Measurements from ENCODE around the gene ASL. TPM values are rescaled to one million over a fixed set of nuclear protein-coding genes. Genes with fewer than 3 reads are reported as not detected.
A peak's percentile ranks its signal among the peaks of the same experiment; 100 is the strongest.
"Not testable (repeated sequence)": the region's sequence is repeated elsewhere in the genome, so short reads cannot be mapped to it uniquely, and the experiment has no call there.

ASL gene
- polyA plus RNA-seq (ENCODE audit: insufficient read length), result 28.4 TPM
- long read RNA-seq, donor 1, partial matches to known transcripts, result 0 of 5 reads
- long read RNA-seq, donor 1, other reads (novel, unspliced or antisense), result 0 of 5 reads
- long read RNA-seq, donor 2, partial matches to known transcripts, result 5 of 15 reads
- long read RNA-seq, donor 2, other reads (novel, unspliced or antisense), result 0 of 15 reads
- long read RNA-seq, donor 3, partial matches to known transcripts, result 5 of 11 reads
- long read RNA-seq, donor 3, other reads (novel, unspliced or antisense), result 0 of 11 reads
- long read RNA-seq, donor 4, result 0 reads
- long read RNA-seq, donor 5, transcript ASL-201 (17 exons, 2,143 nt), result major isoform, 5 of 8 reads
- long read RNA-seq, donor 5, partial matches to known transcripts, result 0 of 8 reads
- long read RNA-seq, donor 5, other reads (novel, unspliced or antisense), result 0 of 8 reads
- long read RNA-seq, donor 6, partial matches to known transcripts, result 0 of 5 reads
- long read RNA-seq, donor 6, other reads (novel, unspliced or antisense), result 0 of 5 reads
- long read RNA-seq, donor 7, transcript ASL-201 (17 exons, 2,143 nt), result major isoform, 6 of 12 reads
- long read RNA-seq, donor 7, transcript ASL-205 (16 exons, 1,622 nt), result minor isoform, 5 of 12 reads
- long read RNA-seq, donor 7, partial matches to known transcripts, result 0 of 12 reads
- long read RNA-seq, donor 7, other reads (novel, unspliced or antisense), result 0 of 12 reads
- long read RNA-seq, donor 8, partial matches to known transcripts, result 0 of 4 reads
- long read RNA-seq, donor 8, other reads (novel, unspliced or antisense), result 0 of 4 reads

DNA sequence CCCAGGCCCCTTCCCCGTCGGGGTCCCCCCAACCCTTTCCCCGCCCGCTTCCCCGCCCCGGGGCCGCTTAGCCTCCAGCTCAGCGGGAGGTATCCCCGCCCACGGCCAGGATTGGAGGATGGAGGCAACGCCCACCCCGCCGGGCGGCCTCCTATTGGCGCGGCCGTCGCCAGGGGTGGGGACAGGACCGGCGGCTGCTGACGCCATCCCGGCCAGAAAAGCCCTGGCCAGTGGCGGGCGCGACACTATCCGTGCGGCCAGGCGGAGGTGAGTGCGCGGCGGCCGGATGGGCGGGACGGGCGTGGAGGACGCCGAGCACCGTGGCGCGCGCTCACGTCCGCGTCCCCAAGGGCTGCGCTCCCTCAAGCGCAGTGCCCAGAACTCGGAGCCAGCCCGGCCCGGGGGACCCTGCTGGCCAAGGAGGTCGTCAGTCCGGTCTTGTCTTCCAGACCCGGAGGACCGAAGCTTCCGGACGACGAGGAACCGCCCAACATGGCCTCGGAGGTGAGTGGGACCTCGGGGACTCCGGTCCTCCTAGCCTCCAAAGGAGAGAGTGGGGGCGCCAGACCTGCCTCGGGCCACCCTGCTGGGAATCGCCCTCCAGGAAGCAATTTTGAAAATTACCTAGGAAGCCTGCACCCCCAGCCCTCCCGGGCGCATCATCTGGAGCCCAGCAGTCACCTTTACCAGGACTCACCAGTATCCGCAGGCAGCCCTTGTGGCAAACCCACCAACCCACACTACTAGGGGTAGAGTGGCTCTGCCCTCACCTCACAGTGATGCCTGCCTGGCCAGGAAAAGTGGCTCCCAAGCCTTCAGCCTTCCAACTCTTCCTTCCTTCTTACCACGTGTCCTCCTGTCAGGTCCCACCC is at the start of gene ASL:
TSS of gene ASL (plus strand) at position 230 of the 872 bp plus-strand sequence. CDS start at position 493, 263 bp downstream.
- peak; percentile 91 for DNase-seq

DNA sequence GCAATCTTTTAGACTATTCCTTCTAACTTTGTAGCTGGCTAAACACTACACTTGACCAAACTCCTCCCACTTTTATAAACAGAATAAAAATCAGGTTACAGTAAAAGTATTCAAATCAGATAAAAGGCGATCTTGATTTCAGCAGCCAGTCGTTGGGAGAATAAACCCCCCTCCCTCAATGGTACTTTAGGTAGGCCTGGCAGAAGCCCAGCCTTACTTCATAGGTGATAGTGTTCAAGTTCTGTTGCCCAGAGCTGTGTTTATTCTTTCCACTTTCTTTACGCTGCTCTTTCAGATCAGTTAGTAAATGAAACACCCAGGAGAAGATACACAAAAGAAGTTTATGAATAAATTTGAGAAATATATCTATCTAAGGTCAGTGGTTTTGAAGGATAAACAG is 47.3 kb upstream of the ASL start:
- DNase-seq, result not testable (repeated sequence)

DNA sequence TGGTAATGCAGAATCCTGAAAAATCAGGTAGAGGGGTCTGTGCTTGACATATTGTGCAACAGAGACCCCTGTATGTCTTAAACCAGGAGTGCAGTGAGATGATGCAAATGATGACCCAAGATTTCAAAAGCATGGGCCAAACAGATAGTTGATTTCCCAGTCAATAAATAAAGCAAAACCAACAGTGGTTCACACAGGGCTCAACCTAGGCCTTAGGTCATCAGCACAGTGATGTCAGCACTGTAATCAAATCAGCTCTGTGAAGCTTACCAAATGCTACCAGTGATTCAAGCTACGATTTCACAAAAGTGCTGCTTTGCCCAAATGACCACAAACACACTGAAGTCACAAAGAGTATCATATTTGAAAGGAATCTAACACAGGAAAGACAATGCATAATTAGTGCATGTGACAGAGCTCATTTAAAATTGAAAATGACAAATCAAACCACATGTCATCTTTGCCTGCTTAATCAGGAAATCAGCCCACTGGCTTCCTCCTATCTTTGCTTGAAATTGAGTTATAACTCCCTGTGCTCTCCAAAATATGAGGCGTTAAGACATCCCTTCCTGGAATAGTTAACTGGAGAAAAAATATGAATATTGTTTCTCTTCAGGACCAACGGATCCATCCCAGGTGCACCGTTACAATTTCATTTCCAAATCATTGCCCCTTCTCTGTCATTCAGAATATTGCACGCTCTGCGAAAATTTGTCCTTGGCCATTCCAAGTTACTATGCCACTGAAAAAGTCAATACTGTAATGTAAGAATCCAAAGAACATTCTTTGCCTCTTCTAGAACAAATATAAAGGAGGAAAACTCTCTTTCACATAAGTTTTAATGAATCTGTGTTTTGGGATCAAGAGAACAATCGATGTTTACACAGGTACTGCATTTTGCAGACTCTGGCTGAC is 41.9 kb upstream of the ASL start:
- no peak for DNase-seq

DNA sequence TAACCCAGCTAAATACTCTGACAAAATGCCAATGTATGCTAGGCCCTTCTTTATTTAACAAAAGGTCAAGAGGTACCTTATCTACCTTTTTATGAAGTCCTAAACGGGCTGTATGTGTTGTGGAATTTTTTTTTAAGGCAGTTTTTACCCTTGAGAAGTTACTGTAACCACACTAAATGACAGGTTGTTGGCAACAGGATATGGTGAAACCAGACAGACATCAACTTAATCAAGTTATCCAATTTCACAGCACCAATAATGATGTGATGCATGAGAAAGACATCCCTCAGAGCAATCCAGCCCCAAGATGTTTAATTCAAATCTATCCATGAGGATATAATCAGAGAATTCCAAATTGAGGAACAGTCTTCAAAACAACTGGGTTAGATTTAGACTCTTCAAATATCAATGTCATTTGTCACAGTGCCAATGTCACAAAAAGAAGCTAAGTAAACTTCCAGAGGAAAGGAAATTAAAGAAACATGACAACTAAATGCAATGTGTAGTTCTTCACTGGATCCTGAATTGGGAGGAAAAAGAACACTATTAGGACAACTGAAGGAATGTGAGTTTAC is 41.1 kb upstream of the ASL start:
- DNase-seq, result not testable (repeated sequence)

DNA sequence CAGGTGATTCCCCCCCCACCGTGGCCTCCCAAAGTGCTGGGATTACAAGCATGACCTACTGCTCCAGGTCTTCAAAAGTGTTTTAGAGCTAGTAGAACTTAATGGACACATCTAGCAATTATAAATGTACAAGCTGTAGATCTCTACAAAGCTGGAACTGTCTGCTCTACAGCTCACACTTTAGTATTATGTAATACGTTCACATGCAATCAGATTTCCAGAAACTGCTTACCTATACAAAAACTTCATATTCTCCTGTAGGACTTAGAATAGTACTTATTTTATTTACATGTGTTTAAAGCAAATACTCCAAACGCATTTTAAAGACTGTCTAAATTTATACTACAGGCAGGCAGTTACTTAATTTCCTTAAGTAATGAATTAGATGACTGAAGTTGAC is 39.2 kb upstream of the ASL start:
- DNase-seq, result no peak

DNA sequence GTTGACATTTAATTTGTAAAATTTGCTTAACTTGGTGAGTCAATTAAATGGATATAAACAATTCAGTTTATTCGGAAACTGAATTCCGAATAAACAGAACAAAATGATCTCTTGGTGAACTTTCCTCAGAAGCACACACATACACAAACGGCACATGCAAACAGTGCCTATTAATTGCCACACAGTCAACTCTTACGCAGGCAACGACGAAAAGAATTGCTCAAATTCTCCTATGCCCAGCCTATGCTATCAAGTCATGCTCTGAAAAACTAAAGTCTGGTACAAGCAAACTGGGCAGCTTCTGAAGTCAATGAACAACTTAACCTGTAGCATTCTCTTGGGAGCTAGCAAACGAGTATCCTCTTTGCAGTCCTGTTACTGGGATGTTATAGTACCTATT is 38.8 kb upstream of the ASL start:
- no peak for DNase-seq

DNA sequence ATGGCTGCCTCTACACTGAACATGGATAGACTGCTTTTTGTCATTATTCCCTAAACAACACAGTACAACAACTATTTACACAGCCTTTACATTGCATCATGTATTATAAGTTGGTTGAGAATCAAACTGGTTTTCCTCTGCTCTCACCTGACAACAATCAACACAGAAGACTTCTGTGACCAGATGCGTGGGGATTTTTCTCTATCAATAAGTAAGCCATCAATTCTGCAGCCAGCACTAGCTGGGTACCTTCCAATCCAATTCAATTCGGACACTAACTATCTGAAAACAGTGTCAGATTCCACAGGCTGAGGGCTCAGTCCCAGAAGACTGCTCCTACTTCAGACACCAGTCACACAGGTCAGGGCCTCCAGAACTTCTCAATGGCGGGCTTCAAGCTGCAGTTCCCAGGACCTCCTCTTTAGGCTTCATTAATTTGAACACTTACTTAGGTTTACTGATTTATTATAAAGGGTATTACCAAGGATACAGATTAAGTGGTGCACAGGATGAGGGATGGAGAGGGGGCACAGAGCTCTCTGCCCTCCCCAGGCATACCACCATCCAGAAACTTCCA is 36.4 kb upstream of the ASL start:
- DNase-seq, result peak; percentile 27

DNA sequence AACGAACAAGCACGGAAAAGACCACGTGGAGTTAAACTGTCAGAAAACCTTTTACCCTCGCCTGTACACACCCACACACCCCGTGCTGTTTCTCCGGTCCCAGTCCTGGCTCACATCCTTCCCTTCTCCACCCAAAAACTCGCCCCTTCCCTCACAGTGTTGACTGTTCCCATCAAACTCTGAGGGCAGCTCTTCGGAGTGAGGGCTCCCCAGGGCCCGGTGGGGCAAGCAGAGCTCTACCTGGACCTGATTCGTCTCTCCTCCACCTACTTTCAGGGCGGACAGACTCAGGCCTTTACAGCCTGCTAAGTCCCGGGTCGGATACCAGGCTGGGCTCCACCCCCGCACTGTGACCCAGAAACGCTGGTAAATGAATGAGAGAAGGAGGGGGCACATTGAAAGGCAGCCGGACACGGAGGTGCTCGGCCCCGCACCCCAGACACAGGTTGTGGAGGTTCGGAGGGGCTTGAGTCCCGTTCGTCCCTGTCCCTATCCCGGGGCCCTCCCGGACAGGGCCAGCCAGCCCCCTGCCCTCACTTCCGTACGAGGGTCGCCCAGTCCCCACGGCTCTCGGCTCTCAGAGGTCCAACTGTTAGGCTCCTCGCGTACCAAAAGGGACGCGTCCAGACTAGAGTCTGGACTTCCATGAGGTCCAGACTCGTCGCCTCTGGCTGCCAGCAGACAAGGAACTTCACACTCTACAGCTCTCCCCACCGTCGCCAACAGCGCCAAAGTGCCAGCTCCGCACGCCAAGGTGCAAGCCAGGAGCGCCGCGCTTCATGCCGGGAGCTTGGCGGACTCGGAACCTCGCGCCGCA is 31.7 kb upstream of the ASL start:
- DNase-seq, result peak; percentile 39

DNA sequence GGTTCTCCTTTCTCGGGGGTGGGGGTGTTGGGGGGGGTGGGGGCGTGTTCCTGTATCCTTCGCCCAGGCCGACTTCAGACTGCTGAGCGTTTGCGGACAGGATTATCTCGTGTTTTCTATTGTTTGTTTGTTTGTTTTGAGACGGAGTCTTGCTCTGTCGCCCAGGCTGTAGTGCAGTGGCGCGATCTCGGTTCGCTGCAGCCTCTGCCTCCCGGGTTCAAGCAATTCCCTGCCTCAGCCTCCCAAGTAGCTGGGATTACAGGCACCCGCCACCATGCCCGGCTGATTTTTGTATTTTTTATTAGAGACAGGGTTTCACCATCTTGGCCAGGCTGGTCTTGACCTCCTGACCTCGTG is 31.1 kb upstream of the ASL start:
- not testable (repeated sequence) for DNase-seq

DNA sequence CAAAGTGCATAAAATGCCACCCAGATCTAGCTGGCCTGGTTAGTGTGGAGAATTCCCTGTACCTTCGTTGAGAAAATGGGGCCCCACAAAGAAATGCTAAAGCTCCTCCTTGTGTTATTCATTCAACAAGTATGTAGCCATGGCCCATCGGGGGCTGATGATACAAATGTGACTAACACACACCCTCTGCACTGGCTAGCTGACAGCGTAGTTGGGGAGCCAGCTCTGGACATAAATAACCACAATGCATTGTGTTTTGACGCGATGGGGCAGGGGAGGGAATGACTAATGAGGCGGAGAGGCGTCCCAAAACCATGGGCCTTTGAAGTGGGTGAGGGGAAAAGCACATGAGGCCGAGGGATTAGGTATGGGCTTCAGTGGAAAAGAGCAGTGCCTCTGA is 28.2 kb upstream of the ASL start:
- no peak for DNase-seq

DNA sequence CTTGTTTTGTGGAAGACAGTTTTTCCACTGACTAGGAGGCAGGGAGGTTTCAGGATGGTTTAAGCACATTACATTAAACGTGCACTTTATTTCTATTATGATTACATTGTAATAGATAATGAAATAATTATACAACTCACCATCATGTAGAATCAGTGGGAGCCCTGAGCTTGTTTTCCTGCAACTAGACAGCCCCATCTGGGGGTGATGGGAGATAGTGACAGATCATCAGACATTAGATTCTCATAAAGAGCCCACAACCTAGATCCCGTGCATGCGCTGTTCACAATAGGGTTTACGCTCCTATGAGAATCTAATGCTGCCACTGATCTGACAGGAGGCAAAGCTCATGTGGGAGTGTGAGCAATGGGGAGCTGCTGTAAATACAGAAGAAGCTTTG is 25.7 kb upstream of the ASL start:
- DNase-seq, result not testable (repeated sequence)

DNA sequence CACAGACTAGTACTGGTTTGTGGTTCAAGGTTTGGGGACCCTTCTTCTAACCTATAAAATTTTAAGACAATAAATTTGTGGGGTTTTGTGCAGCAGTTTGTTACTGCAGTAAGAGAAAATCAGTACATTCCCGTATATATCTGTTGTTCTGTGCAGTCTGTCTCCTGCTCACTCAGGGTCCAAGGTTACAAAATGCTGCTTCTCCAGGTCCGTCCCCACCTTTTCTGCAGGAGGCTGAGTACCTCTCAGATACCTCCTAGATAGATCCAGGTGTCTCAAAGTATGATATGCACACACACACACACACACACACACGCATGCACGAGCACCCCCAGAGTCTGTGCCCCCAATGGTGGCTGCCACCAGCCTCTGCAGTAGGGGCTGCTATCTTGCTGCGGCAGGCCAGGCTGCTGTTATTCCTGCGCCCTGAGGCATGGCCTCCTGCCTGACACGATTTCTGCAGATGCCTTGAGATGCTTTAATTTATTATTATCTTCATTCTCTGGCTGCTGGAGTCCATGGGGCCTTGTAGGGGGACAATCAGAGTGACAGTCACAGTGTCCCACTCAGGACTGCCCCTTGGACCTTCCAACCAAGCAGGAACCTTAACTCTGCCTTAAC is 25.2 kb upstream of the ASL start:
- no peak for DNase-seq

DNA sequence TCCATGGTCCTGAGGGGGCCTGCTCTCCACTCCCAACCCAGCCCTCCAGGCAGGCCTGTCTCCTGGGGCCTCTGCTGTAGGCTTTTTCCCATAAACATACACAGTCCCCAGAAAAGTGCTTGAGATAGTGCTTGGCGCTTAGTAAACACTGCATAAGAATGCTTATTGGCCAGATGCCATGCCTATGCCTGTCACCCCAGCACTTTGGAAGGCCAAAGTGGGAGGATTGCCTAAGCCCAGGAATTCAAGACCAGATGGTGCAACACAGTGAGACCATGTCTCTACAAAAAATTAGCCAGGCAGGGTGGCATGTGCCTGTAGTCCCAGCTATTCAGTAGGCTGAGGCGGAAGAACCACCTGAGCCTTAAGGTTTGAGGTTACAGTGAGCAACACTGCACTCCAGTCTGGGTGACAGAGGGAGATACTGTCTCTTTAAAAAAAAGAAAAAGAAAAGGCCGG is 24.6 kb upstream of the ASL start:
- DNase-seq, result no peak

DNA sequence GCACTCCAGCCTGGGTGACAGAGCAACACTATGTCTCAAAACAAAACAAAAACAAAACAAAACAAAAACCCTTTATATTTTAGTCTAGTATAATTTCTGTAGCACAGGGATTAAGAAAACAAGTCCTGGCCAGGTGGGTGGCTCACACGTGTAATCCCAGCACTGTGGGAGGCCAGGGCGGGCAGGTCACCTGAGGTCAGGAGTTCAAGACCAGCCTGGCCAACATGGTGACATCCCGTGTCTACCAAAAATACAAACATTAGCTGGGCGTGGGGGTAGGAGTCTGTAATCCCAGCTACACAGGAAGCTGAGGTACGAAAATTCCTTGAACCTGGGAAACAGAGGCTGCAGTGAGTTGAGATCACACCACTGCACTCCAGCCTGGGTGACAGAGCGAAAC is 23.2 kb upstream of the ASL start:
- no peak for DNase-seq

DNA sequence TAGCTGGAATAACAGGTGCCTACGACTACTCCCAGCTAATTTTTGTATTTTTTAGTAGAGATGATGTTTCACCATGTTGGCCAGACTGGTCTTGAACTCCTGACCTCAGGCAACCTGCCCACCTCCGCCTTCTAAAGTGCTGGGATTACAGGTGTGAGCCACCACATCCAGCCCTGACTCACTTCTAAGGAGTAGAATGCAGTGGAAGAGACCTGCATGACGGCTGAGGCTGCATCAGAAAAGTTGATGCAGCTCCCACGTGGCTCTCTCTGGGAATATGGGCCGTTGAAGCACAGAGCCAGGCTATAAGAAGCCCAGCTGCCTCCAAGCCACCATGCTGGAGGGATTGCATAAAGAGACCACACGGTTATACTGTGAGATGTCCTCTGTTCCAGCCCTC is 21.6 kb upstream of the ASL start:
- no peak for DNase-seq

DNA sequence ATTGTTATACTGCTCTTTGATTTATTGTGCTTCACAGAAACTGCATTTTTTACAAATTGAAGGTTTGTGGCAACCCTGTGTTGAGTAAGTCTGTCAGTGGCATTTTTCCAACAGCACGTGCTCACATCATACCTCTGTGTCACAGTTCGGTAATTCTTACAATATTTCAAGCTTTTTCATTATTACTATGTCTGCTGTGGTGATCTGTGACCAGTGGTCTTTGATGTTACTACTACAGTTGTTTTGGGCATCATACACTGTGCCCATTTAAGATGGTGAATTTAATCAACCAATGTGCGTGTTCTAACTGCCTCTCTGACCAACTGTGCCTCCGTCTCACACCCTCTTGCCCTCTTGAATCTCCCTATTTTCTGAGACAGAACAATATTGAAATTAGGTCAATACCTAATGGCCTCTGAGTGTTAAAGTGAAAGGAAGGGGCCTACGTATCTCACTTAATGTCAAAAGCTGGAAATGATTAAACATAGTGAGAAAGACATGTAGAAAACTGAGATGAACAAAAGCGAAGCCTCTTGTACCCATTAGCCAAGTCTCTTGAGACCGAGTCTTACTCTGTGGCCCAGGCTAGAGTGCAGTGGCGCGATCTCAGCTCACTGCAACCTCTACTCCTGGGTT is 20.2 kb upstream of the ASL start:
- no peak for DNase-seq

DNA sequence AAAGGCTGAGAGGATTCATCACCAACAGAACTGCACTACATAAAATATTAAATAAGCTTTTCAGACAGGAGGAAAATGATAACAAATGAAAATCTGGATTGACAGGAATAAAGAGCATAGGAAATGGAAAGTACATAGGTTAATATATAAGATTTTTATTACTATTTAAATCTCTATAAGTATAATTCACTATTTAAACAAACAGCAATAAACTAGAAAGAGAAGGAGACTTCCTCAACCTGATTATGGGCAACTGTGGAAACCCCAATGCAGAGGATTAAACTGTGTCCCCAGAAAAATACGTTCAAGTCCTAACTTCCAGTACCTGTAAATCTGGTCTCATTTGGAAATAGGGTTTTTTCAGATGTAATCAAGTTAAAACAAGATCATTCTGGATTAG is 14.8 kb upstream of the ASL start:
- DNase-seq, result no peak

DNA sequence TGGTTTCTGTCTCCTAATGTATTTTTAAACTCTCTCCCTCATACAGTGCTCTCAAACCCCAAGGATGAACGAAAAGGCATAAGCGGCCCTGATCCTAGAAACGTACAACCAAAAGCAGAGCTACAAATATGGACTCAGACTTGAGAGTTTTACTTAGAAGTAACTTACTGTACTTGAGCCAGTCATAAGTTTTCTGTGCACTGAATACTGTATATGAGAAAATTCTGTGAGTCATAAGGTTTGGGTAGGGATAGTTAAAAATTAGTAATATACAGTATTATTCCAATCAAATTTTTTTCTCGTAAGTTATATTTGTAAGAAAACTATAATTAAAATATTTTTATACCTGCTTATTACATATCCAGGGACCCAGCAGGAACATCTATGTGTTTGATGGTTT is 5.9 kb upstream of the ASL start:
- no peak for DNase-seq

DNA sequence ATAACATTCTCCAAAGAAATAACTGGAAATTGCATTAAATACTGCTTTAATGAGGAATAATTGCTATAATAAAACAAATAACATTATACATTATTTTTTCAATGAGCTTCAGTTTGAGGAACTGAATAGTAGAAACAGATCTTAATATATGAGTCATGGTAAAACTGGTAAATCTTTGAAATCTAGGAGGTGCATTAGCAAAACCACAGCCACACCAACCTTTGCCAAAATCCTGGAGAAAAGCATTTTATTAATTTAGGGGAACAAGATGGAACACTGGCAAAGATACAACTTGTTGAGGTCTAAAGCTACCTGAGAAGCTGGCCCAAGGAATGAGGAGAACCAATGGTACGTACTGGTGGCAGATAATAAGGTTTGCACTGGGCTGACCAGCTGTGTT is 5.4 kb upstream of the ASL start:
- DNase-seq, result no peak
